Limb (tissue), 2 donors: ENCODE results near the gene CYP4F11.
"Not testable (repeated sequence)": the region's sequence is repeated elsewhere in the genome, so short reads cannot be mapped to it uniquely, and the experiment has no call there.

Experiments used
- DNase-seq, 2 donors: peaks; one replicate each; pipeline ENCODE4 v3.0.0-alpha.2; 2016; ENCODE audit errors: extremely low spot score in 2 of 2

Gene CYP4F11

DNA sequence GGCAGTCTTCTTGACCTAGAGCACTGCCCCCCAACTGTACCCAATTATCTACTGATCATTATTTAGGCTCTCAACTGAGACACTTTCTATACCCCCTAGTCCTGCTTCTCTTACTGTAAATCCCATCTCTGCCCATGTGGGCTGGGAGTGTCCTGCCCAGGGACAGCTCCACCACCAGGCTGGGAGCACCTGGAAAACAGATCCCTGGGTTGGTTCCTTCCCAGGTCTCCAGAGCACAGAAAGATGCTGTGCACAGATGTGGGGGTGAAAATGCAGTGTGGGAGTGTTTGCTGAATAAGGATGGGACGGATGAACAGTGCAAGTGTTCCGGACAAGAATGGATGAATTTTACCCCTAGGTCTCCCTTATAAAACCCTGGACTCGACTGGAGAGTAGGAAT, 49.2 kb downstream of the CYP4F11 start:
- no peak for DNase-seq

DNA sequence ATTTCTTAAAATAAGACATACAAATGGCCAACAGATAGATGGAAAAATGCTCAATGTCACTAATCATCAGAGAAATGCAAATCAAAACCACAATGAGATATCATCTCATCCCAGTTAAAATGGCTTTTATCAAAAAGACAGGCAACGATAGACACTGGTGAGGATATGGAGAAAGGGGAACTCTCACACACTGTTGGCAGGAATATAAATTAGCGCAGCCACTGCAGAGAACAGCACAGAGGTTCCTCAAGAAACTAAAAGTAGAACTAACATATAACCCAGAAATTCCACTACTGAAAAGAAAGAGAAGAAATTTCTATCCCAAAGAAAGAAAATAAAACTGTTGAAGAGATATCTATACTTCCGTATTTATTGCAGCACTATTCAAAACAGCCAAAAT, 51.0 kb downstream of the CYP4F11 start:
- DNase-seq, result not testable (repeated sequence)

DNA sequence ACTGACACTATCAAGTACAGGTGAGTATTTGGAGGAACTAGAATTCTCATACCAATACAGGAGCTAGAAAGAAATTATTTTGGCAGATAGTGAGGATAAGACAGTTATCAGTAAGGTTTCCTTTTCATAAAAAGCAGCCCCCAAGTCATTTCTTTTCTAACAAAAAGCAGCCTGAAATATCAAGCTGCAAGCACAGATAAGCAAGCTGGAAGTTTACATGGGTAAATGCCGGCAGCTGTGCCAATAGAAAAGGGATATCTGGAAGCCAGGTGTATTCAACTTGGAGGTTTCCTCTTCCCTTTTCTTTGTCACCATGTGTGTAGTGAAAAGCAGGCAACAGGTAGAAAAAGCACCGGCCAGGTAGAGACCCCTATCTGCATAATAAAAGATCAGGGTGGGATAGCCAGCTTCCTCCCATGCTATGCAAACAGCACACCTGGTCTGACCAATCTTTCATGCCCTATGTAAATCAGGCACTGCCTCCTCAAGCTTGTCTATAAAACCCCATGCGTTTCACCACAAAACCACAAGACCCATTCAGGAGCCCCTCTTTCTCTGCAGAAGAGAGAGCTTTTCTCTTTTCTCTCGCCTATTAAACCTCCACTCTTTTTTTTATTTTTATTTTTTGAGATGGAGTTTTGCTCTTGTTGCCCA, 59.4 kb downstream of the CYP4F11 start:
- DNase-seq, result no peak

DNA sequence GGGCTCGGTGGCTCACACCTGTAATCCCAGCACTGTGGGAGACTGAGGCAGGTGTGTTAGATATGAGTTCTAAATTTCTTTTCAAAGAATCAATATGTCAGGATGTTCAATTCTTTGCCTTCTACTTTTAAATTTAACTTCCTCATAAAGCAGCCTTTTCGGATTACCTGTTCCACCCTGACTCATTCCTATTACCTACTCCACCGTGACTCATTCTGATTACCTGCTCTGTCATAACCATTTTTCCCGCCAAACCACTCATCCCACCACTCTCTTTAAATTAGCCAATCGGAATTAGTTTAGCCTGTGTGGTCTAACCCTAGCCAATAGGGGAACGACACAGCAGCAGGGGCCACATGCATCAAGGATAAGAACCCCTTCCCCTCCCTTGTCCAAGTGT, 60.6 kb downstream of the CYP4F11 start:
- DNase-seq, result not testable (repeated sequence)

GRCh38 chr19:15871570-15871969, 62.8 kb downstream of the CYP4F11 start:
- no peak for DNase-seq

GRCh38 chr19:15869873-15870272, 64.5 kb downstream of the CYP4F11 start:
- no peak for DNase-seq

DNA sequence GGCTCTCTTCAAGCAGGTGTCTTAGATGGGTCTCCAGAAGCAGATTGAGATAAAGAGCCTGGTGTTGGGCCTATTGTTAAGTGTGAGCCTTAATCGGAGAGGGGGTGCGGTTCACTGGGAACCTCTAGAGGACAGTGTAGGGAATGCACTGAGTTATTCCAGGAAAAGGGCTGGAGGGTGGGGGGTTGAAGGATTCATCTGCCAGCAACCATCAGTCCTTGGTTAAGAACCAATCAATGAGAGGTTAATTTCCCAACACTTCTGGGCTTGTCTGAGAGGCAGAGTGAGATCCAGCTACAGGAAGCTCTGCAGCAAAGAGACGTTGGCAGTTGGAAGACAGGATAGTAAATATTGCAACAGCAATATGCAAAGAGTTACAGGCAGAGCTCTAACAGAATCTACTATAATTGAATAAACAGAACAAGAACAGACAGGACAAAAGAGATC, 65.2 kb downstream of the CYP4F11 start:
- DNase-seq, result peak in 1 of 2 donors; percentile 7

- no peak for DNase-seq
Observed at GRCh38 chr19:15866636-15867035, 67.7 kb downstream of the CYP4F11 start.

DNA sequence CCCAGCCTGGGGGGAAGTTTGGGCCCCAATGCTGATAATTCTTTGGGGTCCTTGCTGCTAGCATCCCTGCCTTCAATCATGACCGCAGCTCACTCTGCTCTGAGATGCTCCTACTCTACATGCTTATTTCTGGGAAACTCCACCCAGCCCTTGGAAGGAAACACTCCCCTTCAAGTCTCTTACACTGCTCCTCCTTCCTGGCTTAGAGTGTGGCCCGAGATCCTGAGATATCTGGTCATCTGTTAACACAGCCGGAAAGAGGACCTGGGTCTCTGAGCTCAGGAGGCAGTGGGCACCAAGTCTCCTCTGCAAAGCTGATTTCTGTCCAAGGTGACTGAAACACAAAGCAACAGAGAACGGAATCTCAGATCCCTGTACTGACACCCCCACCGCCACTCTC, 69.5 kb downstream of the CYP4F11 start:
- no peak for DNase-seq

GRCh38 chr19:15863272-15863671, 71.1 kb downstream of the CYP4F11 start:
- DNase-seq, result no peak

- DNase-seq, result no peak
Observed at GRCh38 chr19:15862444-15862843, 71.9 kb downstream of the CYP4F11 start.
